Measurements from ENCODE around the gene APCDD1. TPM values are rescaled to one million over a fixed set of nuclear protein-coding genes. Genes with fewer than 3 reads are reported as not detected.

APCDD1 gene
- total and polyA plus RNA-seq, 4 donors = 0.51 to 2.8 (median 1.5) TPM

DNA sequence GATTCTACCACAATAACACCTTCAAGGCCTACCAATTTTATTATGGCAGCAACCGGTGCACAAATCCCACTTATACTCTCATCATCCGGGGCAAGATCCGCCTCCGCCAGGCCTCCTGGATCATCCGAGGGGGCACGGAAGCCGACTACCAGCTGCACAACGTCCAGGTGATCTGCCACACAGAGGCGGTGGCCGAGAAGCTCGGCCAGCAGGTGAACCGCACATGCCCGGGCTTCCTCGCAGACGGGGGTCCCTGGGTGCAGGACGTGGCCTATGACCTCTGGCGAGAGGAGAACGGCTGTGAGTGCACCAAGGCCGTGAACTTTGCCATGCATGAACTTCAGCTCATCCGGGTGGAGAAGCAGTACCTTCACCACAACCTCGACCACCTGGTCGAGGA is 17.1 kb downstream of the APCDD1 start:
- WGBS = 92% methylated on average over 22 of the region's 22 CpGs
- DNase-seq (ENCODE audit: low spot score) = no peak
- Histone ChIP-seq H3K36me3 (ENCODE audit: control insufficient read depth in 4 of 4, insufficient read depth in 3 of 4, low read depth in 1 of 4, low read length in 3 of 4) (no peaks in the 10 kb centered on the region), H3K4me3 (ENCODE audit: low read depth in 1 of 3, low read length in 3 of 3) (no peak overlapping the region), H3K27me3 (ENCODE audit: control insufficient read depth in 4 of 4, insufficient read depth in 4 of 4, low read length in 3 of 4) (peaks cover 0 to 9% (median 0%) of the 10 kb centered on the region in 4 donors), H3K4me1 (ENCODE audit: control insufficient read depth in 4 of 4, insufficient read depth in 4 of 4, low read length in 3 of 4) (no peaks in the 10 kb centered on the region), H3K9ac (ENCODE audit: low read depth in 1 of 2, low read length in 2 of 2) (no peak overlapping the region), H3K27ac (ENCODE audit: low read depth in 1 of 2, low read length in 2 of 2) (no peak overlapping the region), H3K9me3 (ENCODE audit: control insufficient read depth in 4 of 4, low read length in 3 of 4) (no peaks in the 10 kb centered on the region)
- TF ChIP-seq GABPA (IDR thresholded peaks at IDR 0.05 in 1 of 2, conservative IDR thresholded peaks at IDR 0.05 in 1 of 2) (no peak), JUND (IDR thresholded peaks at IDR 0.05) (no peak), TAF1 (conservative IDR thresholded peaks at IDR 0.05) (no peak), FOXA2 (IDR thresholded peaks at IDR 0.05) (no peak), FOXA1 (IDR thresholded peaks at IDR 0.05) (no peak), EGR1 (IDR thresholded peaks at IDR 0.05; ENCODE audit: low read depth in 2 of 2) (no peak), HNF4A (conservative IDR thresholded peaks at IDR 0.05) (no peak), NR2F2 (IDR thresholded peaks at IDR 0.05) (no peak)
- TF ChIP-seq, protein P1, sequence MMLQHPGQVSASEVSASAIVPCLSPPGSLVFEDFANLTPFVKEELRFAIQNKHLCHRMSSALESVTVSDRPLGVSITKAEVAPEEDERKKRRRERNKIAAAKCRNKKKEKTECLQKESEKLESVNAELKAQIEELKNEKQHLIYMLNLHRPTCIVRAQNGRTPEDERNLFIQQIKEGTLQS (IDR thresholded peaks at IDR 0.05) = no peak
- TF ChIP-seq, protein P2, sequence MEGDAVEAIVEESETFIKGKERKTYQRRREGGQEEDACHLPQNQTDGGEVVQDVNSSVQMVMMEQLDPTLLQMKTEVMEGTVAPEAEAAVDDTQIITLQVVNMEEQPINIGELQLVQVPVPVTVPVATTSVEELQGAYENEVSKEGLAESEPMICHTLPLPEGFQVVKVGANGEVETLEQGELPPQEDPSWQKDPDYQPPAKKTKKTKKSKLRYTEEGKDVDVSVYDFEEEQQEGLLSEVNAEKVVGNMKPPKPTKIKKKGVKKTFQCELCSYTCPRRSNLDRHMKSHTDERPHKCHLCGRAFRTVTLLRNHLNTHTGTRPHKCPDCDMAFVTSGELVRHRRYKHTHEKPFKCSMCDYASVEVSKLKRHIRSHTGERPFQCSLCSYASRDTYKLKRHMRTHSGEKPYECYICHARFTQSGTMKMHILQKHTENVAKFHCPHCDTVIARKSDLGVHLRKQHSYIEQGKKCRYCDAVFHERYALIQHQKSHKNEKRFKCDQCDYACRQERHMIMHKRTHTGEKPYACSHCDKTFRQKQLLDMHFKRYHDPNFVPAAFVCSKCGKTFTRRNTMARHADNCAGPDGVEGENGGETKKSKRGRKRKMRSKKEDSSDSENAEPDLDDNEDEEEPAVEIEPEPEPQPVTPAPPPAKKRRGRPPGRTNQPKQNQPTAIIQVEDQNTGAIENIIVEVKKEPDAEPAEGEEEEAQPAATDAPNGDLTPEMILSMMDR (IDR thresholded peaks at IDR 0.05; ENCODE audit: low read depth, low read length, missing input control) = no peak
- TF ChIP-seq, protein P3, sequence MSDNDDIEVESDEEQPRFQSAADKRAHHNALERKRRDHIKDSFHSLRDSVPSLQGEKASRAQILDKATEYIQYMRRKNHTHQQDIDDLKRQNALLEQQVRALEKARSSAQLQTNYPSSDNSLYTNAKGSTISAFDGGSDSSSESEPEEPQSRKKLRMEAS (IDR thresholded peaks at IDR 0.05) = no peak
- TF ChIP-seq, protein P4, sequence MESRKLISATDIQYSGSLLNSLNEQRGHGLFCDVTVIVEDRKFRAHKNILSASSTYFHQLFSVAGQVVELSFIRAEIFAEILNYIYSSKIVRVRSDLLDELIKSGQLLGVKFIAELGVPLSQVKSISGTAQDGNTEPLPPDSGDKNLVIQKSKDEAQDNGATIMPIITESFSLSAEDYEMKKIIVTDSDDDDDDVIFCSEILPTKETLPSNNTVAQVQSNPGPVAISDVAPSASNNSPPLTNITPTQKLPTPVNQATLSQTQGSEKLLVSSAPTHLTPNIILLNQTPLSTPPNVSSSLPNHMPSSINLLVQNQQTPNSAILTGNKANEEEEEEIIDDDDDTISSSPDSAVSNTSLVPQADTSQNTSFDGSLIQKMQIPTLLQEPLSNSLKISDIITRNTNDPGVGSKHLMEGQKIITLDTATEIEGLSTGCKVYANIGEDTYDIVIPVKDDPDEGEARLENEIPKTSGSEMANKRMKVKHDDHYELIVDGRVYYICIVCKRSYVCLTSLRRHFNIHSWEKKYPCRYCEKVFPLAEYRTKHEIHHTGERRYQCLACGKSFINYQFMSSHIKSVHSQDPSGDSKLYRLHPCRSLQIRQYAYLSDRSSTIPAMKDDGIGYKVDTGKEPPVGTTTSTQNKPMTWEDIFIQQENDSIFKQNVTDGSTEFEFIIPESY (IDR thresholded peaks at IDR 0.05) = no peak

DNA sequence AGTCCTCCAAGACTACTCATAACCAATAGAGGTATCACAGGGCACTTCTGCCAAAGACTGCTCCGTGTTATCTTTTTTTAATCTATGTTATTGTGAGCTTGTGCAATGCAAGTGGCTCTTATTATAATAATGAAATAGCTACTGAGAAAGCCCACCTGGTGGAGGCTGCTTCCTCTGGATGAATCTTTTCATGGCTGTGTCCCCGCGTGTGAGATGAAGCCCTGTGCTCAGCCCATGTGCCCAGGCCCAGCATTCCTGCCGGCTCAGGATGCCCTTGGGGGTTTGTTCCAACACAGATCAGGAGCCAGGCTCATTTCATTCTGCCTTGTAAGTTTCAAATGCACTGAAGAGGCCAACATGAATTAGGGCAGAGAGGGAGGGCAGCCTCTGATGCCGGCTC is 18.7 kb downstream of the APCDD1 start:
- H3K4me1 ChIP-seq (ENCODE audit: control insufficient read depth in 4 of 4, insufficient read depth in 4 of 4, low read length in 3 of 4) = no peaks in the 10 kb centered on the region
- DNase-seq (ENCODE audit: low spot score) = no peak
- H3K9ac ChIP-seq (ENCODE audit: low read depth in 1 of 2, low read length in 2 of 2) = no peak overlapping the region
- H3K4me3 ChIP-seq (ENCODE audit: low read depth in 1 of 3, low read length in 3 of 3) = no peak overlapping the region
- peaks cover 0 to 12% (median 0%) of the 10 kb centered on the region in 4 donors for H3K27me3 ChIP-seq (ENCODE audit: control insufficient read depth in 4 of 4, insufficient read depth in 4 of 4, low read length in 3 of 4)
- WGBS = 92% methylated on average over 5 of the region's 5 CpGs
- no peaks in the 10 kb centered on the region for H3K9me3 ChIP-seq (ENCODE audit: control insufficient read depth in 4 of 4, low read length in 3 of 4)
- TF ChIP-seq, protein P3 (IDR thresholded peaks at IDR 0.05) = no peak
- TF ChIP-seq NR2F2 (IDR thresholded peaks at IDR 0.05) (no peak), SP1 (IDR thresholded peaks at IDR 0.05) (no peak), HNF4G (IDR thresholded peaks at IDR 0.05) (no peak), RAD21 (IDR thresholded peaks at IDR 0.05) (no peak), EGR1 (IDR thresholded peaks at IDR 0.05; ENCODE audit: low read depth in 2 of 2) (no peak), TAF1 (conservative IDR thresholded peaks at IDR 0.05) (no peak), FOXA2 (IDR thresholded peaks at IDR 0.05) (no peak), GABPA (IDR thresholded peaks at IDR 0.05 in 1 of 2, conservative IDR thresholded peaks at IDR 0.05 in 1 of 2) (no peak), FOXA1 (IDR thresholded peaks at IDR 0.05) (no peak), YY1 (IDR thresholded peaks at IDR 0.05) (no peak), HNF4A (conservative IDR thresholded peaks at IDR 0.05) (no peak), RXRA (IDR thresholded peaks at IDR 0.05) (no peak), JUND (IDR thresholded peaks at IDR 0.05) (no peak)
- TF ChIP-seq, protein P1 (IDR thresholded peaks at IDR 0.05) = no peak
- TF ChIP-seq, protein P5, sequence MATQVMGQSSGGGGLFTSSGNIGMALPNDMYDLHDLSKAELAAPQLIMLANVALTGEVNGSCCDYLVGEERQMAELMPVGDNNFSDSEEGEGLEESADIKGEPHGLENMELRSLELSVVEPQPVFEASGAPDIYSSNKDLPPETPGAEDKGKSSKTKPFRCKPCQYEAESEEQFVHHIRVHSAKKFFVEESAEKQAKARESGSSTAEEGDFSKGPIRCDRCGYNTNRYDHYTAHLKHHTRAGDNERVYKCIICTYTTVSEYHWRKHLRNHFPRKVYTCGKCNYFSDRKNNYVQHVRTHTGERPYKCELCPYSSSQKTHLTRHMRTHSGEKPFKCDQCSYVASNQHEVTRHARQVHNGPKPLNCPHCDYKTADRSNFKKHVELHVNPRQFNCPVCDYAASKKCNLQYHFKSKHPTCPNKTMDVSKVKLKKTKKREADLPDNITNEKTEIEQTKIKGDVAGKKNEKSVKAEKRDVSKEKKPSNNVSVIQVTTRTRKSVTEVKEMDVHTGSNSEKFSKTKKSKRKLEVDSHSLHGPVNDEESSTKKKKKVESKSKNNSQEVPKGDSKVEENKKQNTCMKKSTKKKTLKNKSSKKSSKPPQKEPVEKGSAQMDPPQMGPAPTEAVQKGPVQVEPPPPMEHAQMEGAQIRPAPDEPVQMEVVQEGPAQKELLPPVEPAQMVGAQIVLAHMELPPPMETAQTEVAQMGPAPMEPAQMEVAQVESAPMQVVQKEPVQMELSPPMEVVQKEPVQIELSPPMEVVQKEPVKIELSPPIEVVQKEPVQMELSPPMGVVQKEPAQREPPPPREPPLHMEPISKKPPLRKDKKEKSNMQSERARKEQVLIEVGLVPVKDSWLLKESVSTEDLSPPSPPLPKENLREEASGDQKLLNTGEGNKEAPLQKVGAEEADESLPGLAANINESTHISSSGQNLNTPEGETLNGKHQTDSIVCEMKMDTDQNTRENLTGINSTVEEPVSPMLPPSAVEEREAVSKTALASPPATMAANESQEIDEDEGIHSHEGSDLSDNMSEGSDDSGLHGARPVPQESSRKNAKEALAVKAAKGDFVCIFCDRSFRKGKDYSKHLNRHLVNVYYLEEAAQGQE (IDR thresholded peaks at IDR 0.05) = no peak
- TF ChIP-seq, protein P2 (IDR thresholded peaks at IDR 0.05; ENCODE audit: low read depth, low read length, missing input control) = no peak
- TF ChIP-seq, protein P4 (IDR thresholded peaks at IDR 0.05) = no peak
- no peak overlapping the region for H3K27ac ChIP-seq (ENCODE audit: low read depth in 1 of 2, low read length in 2 of 2)
- H3K36me3 ChIP-seq (ENCODE audit: control insufficient read depth in 4 of 4, insufficient read depth in 3 of 4, low read depth in 1 of 4, low read length in 3 of 4) = no peaks in the 10 kb centered on the region

Data from liver (tissue), 9 donors.